HepG2 (cell line): ENCODE results near the gene MLX. TPM values are rescaled to one million over a fixed set of nuclear protein-coding genes. Genes with fewer than 3 reads are reported as not detected.

Experiments
- ATAC-seq: fragments of 200-7000 bp; cut with Tn5 transposase; 3 replicates; pipeline ENCODE4 v1.9.1; 2020; ENCODE audit warnings: mild to moderate bottlenecking, moderate library complexity
- BruUV-seq: library from RNA; stranded (reverse); fragments of 400-500 nt; replicated peaks from 2 replicates; lab custom pipeline; 2021; lab: Mats Ljungman, UMichigan
- CTCF ChIA-PET: fragments of 300-600 bp; formaldehyde crosslinking; extraction: SDS; loops from one replicate; lab custom pipeline; 2021; ENCODE audit warnings: low total read pairs, inconsistent platforms, low intra/inter-chr PET ratio; lab: Yijun Ruan, JAX
- POLR2A ChIA-PET: fragments of 350-600 bp; sonication (Branson Sonifier 250); formaldehyde crosslinking; loops from one replicate; lab custom pipeline; 2020; ENCODE audit warnings: antibody characterized with exemption, inconsistent platforms; lab: Yijun Ruan, JAX
- DNase-seq: peaks from one replicate; pipeline ENCODE4 v3.0.0-alpha.2; 2015; ENCODE audit warnings: low spot score
- FAIRE-seq: peaks from 3 replicates; lab custom pipeline; 2011; peaks lifted over from hg19 to GRCh38; lab: Jason Lieb, UNC
- H2AFZ ChIP-seq: one replicate; pipeline ENCODE4 v1.6.1; 2011; ENCODE audit warnings: low read length, inconsistent platforms
- H3K27ac ChIP-seq: fragments of 300-600 bp; 3 replicates; pipeline ENCODE4 v1.8.0; 2011; ENCODE audit warnings: mixed run types, mild to moderate bottlenecking, mixed read lengths, low read length, inconsistent platforms; ENCODE audit not compliant: insufficient read depth; ENCODE audit errors: extremely low read length
- H3K27me3 ChIP-seq, 2 experiments: fragments of 200-600 bp in 1 of 2; 2 replicates in 1 of 2; 3 replicates in 1 of 2; pipeline versions ENCODE4 v1.6.0 to v1.8.0; 2011; ENCODE audit warnings: low read length in 2 of 2, mild to moderate bottlenecking in 2 of 2, moderate library complexity in 2 of 2, inconsistent platforms in 1 of 2; ENCODE audit not compliant: insufficient read depth in 2 of 2, control insufficient read depth in 1 of 2
- H3K36me3 ChIP-seq, 2 experiments: fragments of 200-600 bp in 1 of 2; replicated peaks in 1 of 2; 2 replicates in 1 of 2; 3 replicates in 1 of 2; pipeline versions ENCODE4 v1.5.1 to v1.8.0; 2011; ENCODE audit warnings: low read length in 2 of 2, inconsistent platforms in 1 of 2; ENCODE audit not compliant: insufficient read depth in 2 of 2, control insufficient read depth in 1 of 2
- H3K4me1 ChIP-seq: 2 replicates; pipeline ENCODE4 v1.5.1; 2012; ENCODE audit warnings: low read length, inconsistent platforms; ENCODE audit not compliant: insufficient read depth
- H3K4me2 ChIP-seq: 2 replicates; pipeline ENCODE4 v1.6.0; 2011; ENCODE audit warnings: low read depth, low read length, inconsistent platforms
- H3K4me3 ChIP-seq, 3 experiments: fragments of 200-600 bp in 1 of 3; sonication (generic), shearing (Covaris generic) in 1 of 3; replicated peaks in 1 of 3; 2 replicates each; pipeline ENCODE4 v1.5.1; 2011 to 2016; ENCODE audit warnings: low read length in 3 of 3, inconsistent platforms in 2 of 3, low read depth in 2 of 3, mild to moderate bottlenecking in 2 of 3, control low read depth in 1 of 3, mixed read lengths in 1 of 3; ENCODE audit not compliant: insufficient read depth in 1 of 3
- H3K79me2 ChIP-seq: one replicate; pipeline ENCODE4 v1.6.1; 2011; ENCODE audit warnings: low read length, inconsistent platforms; ENCODE audit not compliant: insufficient read depth
- H3K9ac ChIP-seq: 2 replicates; pipeline ENCODE4 v1.6.0; 2011; ENCODE audit warnings: mild to moderate bottlenecking, low read depth, low read length, inconsistent platforms; ENCODE audit not compliant: insufficient read depth
- H3K9me3 ChIP-seq: 2 replicates; pipeline ENCODE4 v1.5.1; 2012; ENCODE audit warnings: mild to moderate bottlenecking, low read length
- H4K20me1 ChIP-seq: 2 replicates; pipeline ENCODE4 v1.6.0; 2011; ENCODE audit warnings: inconsistent platforms, mild to moderate bottlenecking, low read length, moderate library complexity; ENCODE audit not compliant: insufficient read depth
- AGO2 ChIP-seq: fragments of 200-400 bp; formaldehyde crosslinking; optimal IDR thresholded peaks from 2 replicates; pipeline ENCODE3; 2017; ENCODE audit warnings: mild to moderate bottlenecking, low read depth, low read length, moderate library complexity
- EP300 ChIP-seq, 3 experiments: sonication (generic) in 1 of 3; formaldehyde crosslinking in 1 of 3; IDR thresholded peaks; 2 replicates each; pipeline versions ENCODE4 v1.5.1 to v1.6.1; 2011 to 2020; ENCODE audit warnings: low read depth in 2 of 3, low read length in 2 of 3, borderline replicate concordance in 1 of 3, improper control_type of control experiment in 1 of 3, mild to moderate bottlenecking in 1 of 3, missing genetic modification reagents in 1 of 3, moderate library complexity in 1 of 3
- KDM2A ChIP-seq: sonication (generic); formaldehyde crosslinking; IDR thresholded peaks from 2 replicates; pipeline ENCODE4 v1.4.0; 2020; ENCODE audit warnings: low read depth, missing genetic modification reagents, borderline replicate concordance
- POLR2A ChIP-seq, 2 experiments: IDR thresholded peaks; 2 replicates each; pipeline ENCODE4 v1.6.1; 2011; ENCODE audit warnings: low read depth in 2 of 2, low read length in 2 of 2, mild to moderate bottlenecking in 1 of 2, moderate library complexity in 1 of 2; ENCODE audit not compliant: insufficient read depth in 1 of 2
- POLR2G ChIP-seq: fragments of 200-400 bp; formaldehyde crosslinking; IDR thresholded peaks from 2 replicates; pipeline ENCODE4 v1.6.1; 2018; ENCODE audit warnings: mild to moderate bottlenecking, low read depth, low read length, moderate library complexity
- ZNF30 ChIP-seq: sonication (generic); formaldehyde crosslinking; IDR thresholded peaks from 2 replicates; pipeline ENCODE4 v1.5.0; 2020; ENCODE audit warnings: mild to moderate bottlenecking, missing genetic modification reagents
- ZNF652 ChIP-seq: IDR thresholded peaks from 2 replicates; pipeline ENCODE4 v1.6.1; 2016; ENCODE audit warnings: low read depth, borderline replicate concordance
- ZNF766 ChIP-seq: sonication (generic); formaldehyde crosslinking; IDR thresholded peaks from 2 replicates; pipeline ENCODE4 v1.5.0; 2020; ENCODE audit warnings: missing genetic modification reagents, borderline replicate concordance
- WGBS: methylation state at CpG from one replicate; pipeline ENCODE4 v1.1.6; 2017; ENCODE audit warnings: low lambda C conversion rate; 5-methylcytosine and 5-hydroxymethylcytosine counted together
- in situ Hi-C: cut with HindIII; loops from 2 replicates; pipeline ENCODE4 v1.10.0; 2017; ENCODE audit warnings: low pct_unique_long_range_greater_than_20kb; ENCODE audit not compliant: extremely low pct_ligation_motif_present
- intact Hi-C: fragments of 100-400 bp; cut with micrococcal nuclease; formaldehyde crosslinking; loops from one replicate; pipeline ENCODE4 v1.10.0; 2022; ENCODE audit not compliant: unreplicated experiment
- polyA plus RNA-seq, 8 experiments: library from polyadenylated mRNA; depleted of rRNA in 3 of 8; stranded (reverse) in 7 of 8; unstranded in 1 of 8; fragments of >200 nt; fragmentation: Illumina TruSeq in 4 of 8; extraction: Trizol in 4 of 8; gene quantifications; 2 replicates each; pipeline versions ENCODE4 v1.2.1 to v1.2.3, GENCODE V29; 2011 to 2016; ENCODE audit warnings: low read depth in 4 of 8, missing spikeins in 1 of 8, mixed read lengths in 1 of 8; ENCODE audit not compliant: insufficient read depth in 1 of 8
- total RNA-seq, 5 experiments: library from RNA; depleted of rRNA; stranded (reverse); fragments of >200 nt; fragmentation: Illumina TruSeq; extraction: Trizol; gene quantifications; 2 replicates each; pipeline ENCODE4 v1.2.3, GENCODE V29; 2016; ENCODE audit warnings: low read depth in 1 of 5

Gene MLX
- total and polyA plus RNA-seq, 2 of the 13 experiments (the other 11 are each of a cell fraction or from before 2014, with no cell fraction given): 38.9 to 74.4 TPM

DNA sequence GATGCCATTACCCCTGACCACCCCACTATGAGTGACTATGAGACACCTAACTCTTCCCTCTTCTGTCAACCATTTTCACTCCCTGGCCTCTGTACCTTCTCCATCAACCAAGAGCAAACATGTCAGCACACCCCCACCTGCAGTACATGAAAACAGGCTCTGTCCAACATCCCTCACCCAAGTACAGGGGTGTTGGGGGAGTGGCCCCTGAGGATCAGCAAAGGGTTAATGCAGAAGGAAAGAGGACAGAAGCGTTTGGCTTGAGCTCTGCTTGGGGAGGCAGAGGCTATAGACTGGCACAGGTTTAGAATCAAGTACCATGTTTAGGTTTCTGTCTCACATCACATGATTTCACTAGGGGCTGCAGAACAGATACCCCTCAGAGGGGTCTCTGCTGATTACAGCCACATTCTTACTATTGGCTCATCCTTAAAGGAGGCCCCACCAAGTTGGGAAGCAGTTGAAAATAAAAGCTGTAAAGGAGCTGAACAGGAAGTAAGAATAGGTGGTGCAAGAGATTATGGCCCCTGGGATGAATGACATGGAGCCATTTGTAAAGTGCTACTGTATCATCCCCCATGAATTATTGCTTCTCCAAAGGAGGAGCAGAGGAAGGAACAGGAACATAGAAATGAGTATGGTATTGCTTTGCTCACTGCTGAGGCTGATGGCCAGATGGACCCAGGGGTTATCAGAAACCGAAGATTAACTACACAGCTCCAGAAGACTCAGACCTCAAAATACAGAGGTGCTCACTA lies 13.1 kb downstream of the MLX start (continued):
- TF ChIP-seq POLR2G (peak; percentile 44; the same call in 1 of the 2 replicates), EP300 (IDR thresholded peaks at IDR 0.05; ENCODE audit: low read depth in 2 of 2, low read length in 2 of 2) (no peak), EP300 (CRISPR knock-in tag; IDR thresholded peaks at IDR 0.05; ENCODE audit: borderline replicate concordance) (0 out of 2 replicates have a peak, but pooled peaks have one; percentile 20), POLR2A (IDR thresholded peaks at IDR 0.05; ENCODE audit: insufficient read depth in 1 of 2, low read depth in 2 of 2, low read length in 2 of 2) (0 out of 4 replicates have a peak, but pooled peaks of 1 of the 2 experiments have one; percentile 1), KDM2A (0 out of 2 replicates have a peak, but pooled peaks have one; percentile 24), ZNF652 (peak; percentile 86), ZNF30 (no peak)
- TF ChIP-seq, all 625 proteins: peak for 7

DNA sequence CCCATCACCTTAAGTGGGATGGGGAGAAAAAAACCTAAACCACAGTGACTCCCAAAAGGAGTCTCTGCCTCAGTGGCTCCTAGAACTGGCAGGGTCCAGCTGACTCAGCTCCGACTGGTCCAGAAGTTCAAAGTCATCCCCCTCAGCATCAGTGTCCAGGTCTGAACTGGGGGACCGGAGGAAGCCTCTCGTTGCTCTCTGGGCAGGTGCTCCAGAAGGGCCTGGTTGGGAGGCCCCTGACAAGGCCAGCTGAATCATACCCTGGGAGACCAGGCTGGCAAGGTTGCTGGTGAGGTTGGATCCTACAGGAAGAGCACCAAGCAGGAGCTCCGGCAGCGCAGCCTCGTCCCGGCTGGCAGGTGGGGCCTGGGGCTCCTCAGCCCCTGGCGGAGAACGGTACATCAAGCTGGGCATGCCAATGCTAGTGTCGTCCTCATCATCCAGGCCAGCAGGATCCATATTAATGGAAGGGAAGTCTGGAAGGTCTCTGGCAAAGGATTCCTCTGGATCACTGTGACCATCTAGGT lies 14.9 kb downstream of the MLX start:
- FAIRE-seq (no peak), ATAC-seq (no peak), DNase-seq (no peak)
- 94% methylated on average over 5 of the region's 10 CpGs for WGBS
- Histone ChIP-seq H3K9ac (no peak overlapping the region), H4K20me1 (no peaks in the 10 kb centered on the region), H3K4me3 (no peak overlapping the region), H3K9me3 (no peaks in the 10 kb centered on the region), H2AFZ (no peak overlapping the region), H3K4me2 (no peak overlapping the region), H3K36me3 (peaks cover 39 to 72% of the 10 kb centered on the region in 2 experiments), H3K79me2 (peaks cover 14% of the 10 kb centered on the region), H3K4me1 (peaks cover 11% of the 10 kb centered on the region), H3K27ac (no peak overlapping the region), H3K27me3 (no peaks in the 10 kb centered on the region; a peak in 1 of 5 replicates)
- no TSS peak for BruUV-seq
- intact Hi-C loops: no loop called here
- TF ChIP-seq ZNF766: no peak
- peak; percentile 65 for TF ChIP-seq AGO2
- ChIA-PET CTCF (no interaction called here), POLR2A (interaction anchor here (0.5 to 2.9 kb wide), 2 partner anchors 27 to 182 kb away, joined by 3 to 11 read pairs; partner anchors contain the start of genes RETREG3 and TUBG1)
- in situ Hi-C loops: no loop called here
